ENCODE measurements around the gene MEG3.

The MEG3 gene

GRCh38 chr14:100828031-100828769 is 2.3 kb downstream of the MEG3 start:
- TF ChIP-seq, protein P1, sequence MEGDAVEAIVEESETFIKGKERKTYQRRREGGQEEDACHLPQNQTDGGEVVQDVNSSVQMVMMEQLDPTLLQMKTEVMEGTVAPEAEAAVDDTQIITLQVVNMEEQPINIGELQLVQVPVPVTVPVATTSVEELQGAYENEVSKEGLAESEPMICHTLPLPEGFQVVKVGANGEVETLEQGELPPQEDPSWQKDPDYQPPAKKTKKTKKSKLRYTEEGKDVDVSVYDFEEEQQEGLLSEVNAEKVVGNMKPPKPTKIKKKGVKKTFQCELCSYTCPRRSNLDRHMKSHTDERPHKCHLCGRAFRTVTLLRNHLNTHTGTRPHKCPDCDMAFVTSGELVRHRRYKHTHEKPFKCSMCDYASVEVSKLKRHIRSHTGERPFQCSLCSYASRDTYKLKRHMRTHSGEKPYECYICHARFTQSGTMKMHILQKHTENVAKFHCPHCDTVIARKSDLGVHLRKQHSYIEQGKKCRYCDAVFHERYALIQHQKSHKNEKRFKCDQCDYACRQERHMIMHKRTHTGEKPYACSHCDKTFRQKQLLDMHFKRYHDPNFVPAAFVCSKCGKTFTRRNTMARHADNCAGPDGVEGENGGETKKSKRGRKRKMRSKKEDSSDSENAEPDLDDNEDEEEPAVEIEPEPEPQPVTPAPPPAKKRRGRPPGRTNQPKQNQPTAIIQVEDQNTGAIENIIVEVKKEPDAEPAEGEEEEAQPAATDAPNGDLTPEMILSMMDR (conservative IDR thresholded peaks at IDR 0.05): no peak
- no peak overlapping the region for H3K27ac ChIP-seq

DNA sequence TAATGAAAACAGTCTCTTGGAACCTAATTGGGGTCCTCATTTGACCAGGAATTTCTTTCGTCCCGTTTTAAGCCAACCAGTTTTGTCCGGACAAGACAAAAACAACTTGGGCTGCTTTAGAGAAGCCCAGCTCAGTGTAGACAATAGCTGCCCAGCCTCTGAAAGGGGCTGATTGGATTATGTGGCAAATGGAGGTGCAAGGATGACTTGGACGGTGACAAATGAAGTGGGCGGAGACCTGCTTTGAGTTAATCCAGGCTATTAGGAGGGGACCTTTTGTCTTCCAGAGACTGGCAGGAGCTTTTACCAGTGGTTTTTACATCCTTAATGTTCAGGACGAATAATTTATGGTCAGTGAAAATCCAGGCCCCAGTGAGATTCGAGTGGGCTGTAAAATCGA is 4.8 kb downstream of the MEG3 start:
- no peak overlapping the region for H3K27ac ChIP-seq
- TF ChIP-seq, protein P1 (conservative IDR thresholded peaks at IDR 0.05): no peak

DNA sequence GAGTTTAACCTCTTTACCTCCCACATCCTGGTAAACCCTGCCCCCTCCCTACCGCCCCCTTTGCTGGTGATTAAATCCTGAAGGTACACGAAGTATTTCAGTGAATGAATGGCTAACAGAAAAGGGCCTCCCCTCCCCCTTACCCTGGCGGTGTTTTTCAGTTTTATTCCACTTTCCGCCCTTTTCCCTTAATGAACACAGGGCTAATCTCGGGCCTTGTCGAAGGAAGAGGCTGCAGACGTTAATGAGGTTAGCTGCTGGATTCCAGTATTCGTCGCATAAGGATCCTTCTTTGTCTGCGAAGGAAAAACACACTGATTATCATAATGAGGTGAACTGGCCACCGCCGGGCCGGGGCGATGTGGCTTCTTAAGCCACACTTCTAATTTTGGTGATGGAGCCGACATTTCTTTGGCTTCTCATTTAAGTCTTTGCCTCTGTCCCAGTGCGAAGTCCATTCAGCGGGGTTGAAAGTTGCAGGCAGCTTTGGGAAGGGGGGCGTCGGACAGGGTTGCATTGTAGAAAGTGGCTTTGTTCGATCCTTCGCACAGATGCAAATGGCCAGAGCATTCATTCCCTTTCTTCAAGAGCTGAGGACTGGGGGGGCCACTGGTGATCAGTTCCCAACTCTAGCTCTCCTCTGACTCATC is 6.5 kb downstream of the MEG3 start:
- TF ChIP-seq, protein P1 (conservative IDR thresholded peaks at IDR 0.05): no peak

DNA sequence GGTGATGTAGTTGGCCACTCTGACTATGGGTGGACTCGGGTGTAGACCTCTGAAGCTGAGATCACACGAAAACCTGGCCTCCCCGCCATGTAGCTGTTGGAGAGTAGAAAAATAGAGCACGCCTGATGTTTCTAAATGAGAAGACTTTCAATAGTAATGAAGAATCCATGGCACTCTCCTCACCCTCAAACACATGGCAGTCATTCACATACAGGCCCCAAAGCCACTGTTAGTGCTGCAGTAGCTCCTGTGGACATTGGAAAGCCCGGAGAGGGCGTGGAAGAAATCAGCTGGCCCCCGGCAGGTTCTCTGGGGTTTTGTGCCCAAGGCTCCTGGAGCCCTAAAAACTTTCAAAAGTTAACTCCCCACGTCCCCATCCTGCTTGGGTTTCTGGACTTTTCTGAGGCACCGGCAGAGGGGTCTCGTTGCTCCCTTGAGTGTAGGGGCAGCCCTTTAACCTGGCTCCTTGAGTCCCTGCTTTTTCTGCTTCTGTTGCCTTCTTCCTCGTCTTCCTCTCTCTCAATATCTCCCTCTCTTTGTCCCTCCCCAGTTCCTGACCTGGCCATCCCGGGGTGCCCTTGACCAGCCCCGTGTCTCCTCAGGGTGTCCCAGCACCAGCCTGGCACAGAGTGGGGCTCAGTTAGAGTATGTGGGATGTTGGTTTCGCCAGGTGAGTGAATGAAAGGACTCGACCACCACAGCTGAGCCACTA is 8.3 kb downstream of the MEG3 start:
- H3K27ac ChIP-seq: no peak overlapping the region
- TF ChIP-seq, protein P1 (conservative IDR thresholded peaks at IDR 0.05): no peak

More for the DNA sequence above, 6.5 kb downstream of the MEG3 start:
- no peak overlapping the region for H3K27ac ChIP-seq

- no peak overlapping the region for H3K27ac ChIP-seq
- TF ChIP-seq, protein P1 (conservative IDR thresholded peaks at IDR 0.05): no peak
Measured at GRCh38 chr14:100834794-100835547, 9.1 kb downstream of the MEG3 start.

DNA sequence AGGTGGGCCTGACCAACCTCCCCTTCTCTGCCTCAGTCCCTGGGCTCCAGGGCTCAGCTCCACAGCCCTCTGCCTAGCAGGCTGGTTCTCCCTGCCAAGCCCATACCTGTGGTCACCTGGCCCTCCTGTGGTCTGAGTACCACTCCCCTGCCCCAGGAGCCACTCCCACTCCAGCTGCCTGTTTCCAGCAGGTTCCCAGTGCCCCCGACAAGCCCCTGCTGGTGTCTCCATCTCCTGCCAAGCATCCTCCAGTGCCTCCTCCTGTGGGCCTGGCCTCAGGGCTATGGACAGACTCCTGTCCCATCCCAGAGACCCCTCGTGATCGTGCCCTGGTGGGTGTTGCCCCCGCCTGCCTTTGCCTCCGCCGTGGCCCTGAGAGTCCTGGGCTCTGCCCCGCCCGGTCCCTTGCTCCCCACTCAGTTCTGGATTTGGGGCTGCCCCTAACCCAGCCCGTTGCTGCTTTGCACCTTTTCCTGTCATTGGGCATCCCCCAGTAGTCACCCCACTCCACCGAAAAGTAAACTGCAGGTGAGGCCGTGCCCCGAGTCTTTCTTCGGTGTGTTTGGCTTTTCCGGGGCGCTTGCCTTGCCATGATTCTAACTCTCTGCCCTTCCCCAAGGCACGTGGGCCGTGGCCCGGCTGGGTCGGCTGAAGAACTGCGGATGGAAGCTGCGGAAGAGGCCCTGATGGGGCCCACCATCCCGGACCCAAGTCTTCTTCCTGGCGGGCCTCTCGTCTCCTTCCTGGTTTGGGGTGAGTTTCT is 9.8 kb downstream of the MEG3 start:
- TF ChIP-seq, protein P1 (conservative IDR thresholded peaks at IDR 0.05): no peak
- no peak overlapping the region for H3K27ac ChIP-seq
